OCI-LY7 (cell line): ENCODE results near the gene BRINP2.

Experiments
- EZH2phosphoT487 ChIP-seq: fragments of 200-600 bp; sonication (generic); IDR thresholded peaks from 2 replicates; pipeline ENCODE4 v1.6.1; 2018; ENCODE audit warnings: low read depth, borderline replicate concordance, mild to moderate bottlenecking, mixed run types, antibody characterized with exemption, low read length, moderate library complexity, mixed read lengths
- TF ChIP-seq, protein P1 (sequence below): fragments of 200-600 bp; sonication (generic); conservative IDR thresholded peaks from 2 replicates; pipeline ENCODE4 v1.5.1; 2014; ENCODE audit warnings: mild to moderate bottlenecking, antibody characterized with exemption, low read length, moderate library complexity, mixed read lengths

DNA sequence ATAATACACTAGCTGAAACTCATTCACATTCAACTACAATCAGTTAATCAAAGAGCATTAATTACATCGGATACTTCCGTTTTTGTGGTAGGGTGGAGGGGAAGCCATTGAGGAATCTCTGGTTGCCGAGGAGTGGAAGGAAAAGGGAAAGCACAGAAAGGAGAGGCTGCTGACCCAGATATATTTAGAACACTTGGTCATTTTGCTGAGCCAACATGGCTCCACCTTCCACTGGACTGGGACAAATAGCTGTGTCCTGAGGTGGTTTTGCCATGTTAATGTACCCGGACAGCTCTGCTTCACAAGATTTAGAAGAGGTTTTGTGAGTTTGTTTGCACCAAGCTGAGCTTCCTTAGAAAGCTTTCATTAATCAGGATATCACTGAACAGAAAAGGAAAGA, 32.4 kb upstream of the BRINP2 start:
- TF ChIP-seq, protein P1, sequence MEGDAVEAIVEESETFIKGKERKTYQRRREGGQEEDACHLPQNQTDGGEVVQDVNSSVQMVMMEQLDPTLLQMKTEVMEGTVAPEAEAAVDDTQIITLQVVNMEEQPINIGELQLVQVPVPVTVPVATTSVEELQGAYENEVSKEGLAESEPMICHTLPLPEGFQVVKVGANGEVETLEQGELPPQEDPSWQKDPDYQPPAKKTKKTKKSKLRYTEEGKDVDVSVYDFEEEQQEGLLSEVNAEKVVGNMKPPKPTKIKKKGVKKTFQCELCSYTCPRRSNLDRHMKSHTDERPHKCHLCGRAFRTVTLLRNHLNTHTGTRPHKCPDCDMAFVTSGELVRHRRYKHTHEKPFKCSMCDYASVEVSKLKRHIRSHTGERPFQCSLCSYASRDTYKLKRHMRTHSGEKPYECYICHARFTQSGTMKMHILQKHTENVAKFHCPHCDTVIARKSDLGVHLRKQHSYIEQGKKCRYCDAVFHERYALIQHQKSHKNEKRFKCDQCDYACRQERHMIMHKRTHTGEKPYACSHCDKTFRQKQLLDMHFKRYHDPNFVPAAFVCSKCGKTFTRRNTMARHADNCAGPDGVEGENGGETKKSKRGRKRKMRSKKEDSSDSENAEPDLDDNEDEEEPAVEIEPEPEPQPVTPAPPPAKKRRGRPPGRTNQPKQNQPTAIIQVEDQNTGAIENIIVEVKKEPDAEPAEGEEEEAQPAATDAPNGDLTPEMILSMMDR, result no peak
- TF ChIP-seq EZH2phosphoT487, result no peak
